B cell (primary cell): Measurements from ENCODE around the gene TBCEL.

Experiments
- EZH2 ChIP-seq: IDR thresholded peaks from 2 replicates; pipeline ENCODE4 v1.6.1; 2012; ENCODE audit warnings: borderline replicate concordance, low read depth, mild to moderate bottlenecking, moderate library complexity, low read length; ENCODE audit not compliant: insufficient read depth, poor library complexity, severe bottlenecking
- TF ChIP-seq, protein P1 (sequence below): fragments of 200-600 bp; IDR thresholded peaks from one replicate; pipeline ENCODE4 v1.8.0; 2022; ENCODE audit warnings: antibody characterized with exemption, mild to moderate bottlenecking

DNA sequence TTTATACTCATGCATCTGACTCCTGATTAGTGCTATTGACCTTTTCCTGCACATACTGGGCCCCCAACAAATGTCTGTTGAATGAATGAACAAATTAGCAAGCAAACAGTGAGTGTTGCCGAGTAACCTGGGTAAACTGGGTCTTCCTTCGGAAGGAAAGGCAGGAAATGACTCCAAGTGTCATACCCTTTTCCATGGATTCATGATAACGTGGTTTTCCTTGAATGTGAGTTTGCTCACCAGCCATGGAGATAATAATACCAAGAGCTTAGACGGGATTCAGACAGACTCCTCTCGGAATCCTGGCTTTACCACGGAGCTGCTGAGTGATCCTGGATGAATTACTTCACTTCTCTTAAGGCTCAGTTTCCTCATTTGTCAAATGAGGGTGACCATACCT lies 93.9 kb downstream of the TBCEL start:
- TF ChIP-seq, protein P1, sequence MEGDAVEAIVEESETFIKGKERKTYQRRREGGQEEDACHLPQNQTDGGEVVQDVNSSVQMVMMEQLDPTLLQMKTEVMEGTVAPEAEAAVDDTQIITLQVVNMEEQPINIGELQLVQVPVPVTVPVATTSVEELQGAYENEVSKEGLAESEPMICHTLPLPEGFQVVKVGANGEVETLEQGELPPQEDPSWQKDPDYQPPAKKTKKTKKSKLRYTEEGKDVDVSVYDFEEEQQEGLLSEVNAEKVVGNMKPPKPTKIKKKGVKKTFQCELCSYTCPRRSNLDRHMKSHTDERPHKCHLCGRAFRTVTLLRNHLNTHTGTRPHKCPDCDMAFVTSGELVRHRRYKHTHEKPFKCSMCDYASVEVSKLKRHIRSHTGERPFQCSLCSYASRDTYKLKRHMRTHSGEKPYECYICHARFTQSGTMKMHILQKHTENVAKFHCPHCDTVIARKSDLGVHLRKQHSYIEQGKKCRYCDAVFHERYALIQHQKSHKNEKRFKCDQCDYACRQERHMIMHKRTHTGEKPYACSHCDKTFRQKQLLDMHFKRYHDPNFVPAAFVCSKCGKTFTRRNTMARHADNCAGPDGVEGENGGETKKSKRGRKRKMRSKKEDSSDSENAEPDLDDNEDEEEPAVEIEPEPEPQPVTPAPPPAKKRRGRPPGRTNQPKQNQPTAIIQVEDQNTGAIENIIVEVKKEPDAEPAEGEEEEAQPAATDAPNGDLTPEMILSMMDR = no peak
- no peak for TF ChIP-seq EZH2
